Endothelial cell of umbilical vein (primary cell): ENCODE data around the gene DESI2. TPM values are rescaled to one million over a fixed set of nuclear protein-coding genes. Genes with fewer than 3 reads are reported as not detected.

Experiments
- BruUV-seq: library from RNA; stranded (reverse); fragments of 400-500 nt; replicated peaks from 2 replicates; lab custom pipeline; 2021; lab: Mats Ljungman, UMichigan
- CTCF ChIA-PET: fragments of 300-600, 350-600 bp; sonication (Branson Sonifier 250); formaldehyde crosslinking; loops from one replicate; lab custom pipeline; 2021; ENCODE audit warnings: antibody characterized with exemption, inconsistent platforms; lab: Charles Lee
- POLR2A ChIA-PET: fragments of 300-600, 350-600 bp; sonication (Branson Sonifier 250); formaldehyde crosslinking; loops from one replicate; lab custom pipeline; 2021; ENCODE audit warnings: antibody characterized with exemption, inconsistent platforms; lab: Charles Lee
- DNase-seq: peaks from one replicate; pipeline ENCODE4 v3.0.0-alpha.2; 2011; ENCODE audit warnings: low read depth, low spot score
- FAIRE-seq: peaks from 2 replicates; lab custom pipeline; 2011; peaks lifted over from hg19 to GRCh38; lab: Jason Lieb, UNC
- H2AFZ ChIP-seq: 2 replicates; pipeline ENCODE4 v1.6.0; 2012; ENCODE audit warnings: low read depth, low read length, control low read depth, inconsistent platforms
- H3K27ac ChIP-seq: 2 replicates; pipeline ENCODE4 v1.5.1; 2011; ENCODE audit warnings: low read depth, mild to moderate bottlenecking, control low read depth, low read length, moderate library complexity; ENCODE audit not compliant: insufficient read depth
- H3K27me3 ChIP-seq, 2 experiments: 2 replicates each; pipeline versions ENCODE4 v1.6.0 to v1.6.1; 2011; ENCODE audit warnings: low read length in 2 of 2, mixed read lengths in 1 of 2; ENCODE audit not compliant: control insufficient read depth in 2 of 2, insufficient read depth in 2 of 2
- H3K36me3 ChIP-seq, 2 experiments: 2 replicates in 1 of 2; 3 replicates in 1 of 2; pipeline ENCODE4 v1.5.1; 2011; ENCODE audit warnings: low read length in 2 of 2, mild to moderate bottlenecking in 1 of 2, moderate library complexity in 1 of 2; ENCODE audit not compliant: control insufficient read depth in 2 of 2, insufficient read depth in 2 of 2; ENCODE audit errors: extremely low read depth in 1 of 2
- H3K4me1 ChIP-seq: 3 replicates; pipeline ENCODE4 v1.5.1; 2011; ENCODE audit warnings: mild to moderate bottlenecking, low read length; ENCODE audit not compliant: control insufficient read depth, insufficient read depth; ENCODE audit errors: extremely low read depth
- H3K4me2 ChIP-seq: 2 replicates; pipeline ENCODE4 v1.6.1; 2011; ENCODE audit warnings: low read length, control low read depth, mixed read lengths; ENCODE audit not compliant: insufficient read depth
- H3K4me3 ChIP-seq, 3 experiments: fragments of 200-600 bp in 1 of 3; sonication (generic), shearing (Covaris generic) in 1 of 3; replicated peaks in 1 of 3; 2 replicates each; pipeline ENCODE4 v1.5.1; 2011 to 2016; ENCODE audit warnings: control low read depth in 3 of 3, low read length in 3 of 3, mild to moderate bottlenecking in 2 of 3, inconsistent platforms in 1 of 3, low read depth in 1 of 3, moderate library complexity in 1 of 3; ENCODE audit not compliant: insufficient read depth in 1 of 3
- H3K79me2 ChIP-seq: 2 replicates; pipeline ENCODE4 v1.6.0; 2012; ENCODE audit warnings: low read length, inconsistent platforms; ENCODE audit not compliant: control insufficient read depth, insufficient read depth
- H3K9ac ChIP-seq: replicated peaks from 2 replicates; pipeline ENCODE3; 2011; ENCODE audit warnings: low read length, control low read depth; ENCODE audit not compliant: insufficient read depth; ENCODE audit errors: extremely low read depth
- H3K9me1 ChIP-seq: replicated peaks from 3 replicates; pipeline ENCODE4 v1.6.0; 2011; ENCODE audit warnings: mild to moderate bottlenecking, low read length; ENCODE audit not compliant: control insufficient read depth, insufficient read depth; ENCODE audit errors: extremely low read depth
- H3K9me3 ChIP-seq: replicated peaks from 2 replicates; pipeline ENCODE4 v1.5.1; 2012; ENCODE audit warnings: low read length, inconsistent platforms; ENCODE audit not compliant: control insufficient read depth, insufficient read depth
- H4K20me1 ChIP-seq: replicated peaks from 2 replicates; pipeline ENCODE3; 2011; ENCODE audit warnings: mild to moderate bottlenecking, low read length; ENCODE audit not compliant: control insufficient read depth, insufficient read depth; ENCODE audit errors: extremely low read depth
- CTCF ChIP-seq, 2 donors: IDR thresholded peaks; 1 replicate in 1 of 2; 2 replicates in 1 of 2; pipeline ENCODE4 v1.5.1; 2011; ENCODE audit warnings: low read length in 2 of 2, mild to moderate bottlenecking in 2 of 2, moderate library complexity in 2 of 2, control low read depth in 1 of 2, inconsistent platforms in 1 of 2, low read depth in 1 of 2; ENCODE audit not compliant: insufficient read depth in 1 of 2; ENCODE audit errors: extremely low read depth in 1 of 2
- EZH2 ChIP-seq: IDR thresholded peaks from 2 replicates; pipeline ENCODE4 v1.6.1; 2012; ENCODE audit warnings: borderline replicate concordance, low read depth, mild to moderate bottlenecking, moderate library complexity, low read length, inconsistent platforms; ENCODE audit not compliant: severe bottlenecking
- FOS ChIP-seq: IDR thresholded peaks from 2 replicates; pipeline ENCODE4 v1.6.1; 2011; ENCODE audit warnings: mild to moderate bottlenecking, low read length, moderate library complexity, borderline replicate concordance; ENCODE audit not compliant: insufficient read depth
- GATA2 ChIP-seq: IDR thresholded peaks from 2 replicates; pipeline ENCODE4 v1.7.0; 2011; ENCODE audit warnings: low read depth, mild to moderate bottlenecking, moderate library complexity, mixed read lengths, low read length; ENCODE audit not compliant: insufficient read length, insufficient read depth
- JUN ChIP-seq: IDR thresholded peaks from 2 replicates; pipeline ENCODE4 v1.6.1; 2011; ENCODE audit warnings: borderline replicate concordance, low read depth; ENCODE audit not compliant: insufficient read length, insufficient read depth
- MAX ChIP-seq: IDR thresholded peaks from 2 replicates; pipeline ENCODE4 v1.6.1; 2011; ENCODE audit not compliant: insufficient read depth, insufficient read length
- MYC ChIP-seq: IDR thresholded peaks from one replicate; pipeline ENCODE4 v1.6.1; 2011; ENCODE audit warnings: mild to moderate bottlenecking, low read depth, low read length
- POLR2A ChIP-seq: IDR thresholded peaks from 2 replicates; pipeline ENCODE4 v1.6.1; 2012; ENCODE audit warnings: low read depth, mild to moderate bottlenecking, control low read depth, low read length
- POLR2AphosphoS5 ChIP-seq: IDR thresholded peaks from 2 replicates; pipeline ENCODE4 v1.6.1; 2012; ENCODE audit warnings: low read depth, mild to moderate bottlenecking, control low read depth, low read length, moderate library complexity; ENCODE audit not compliant: insufficient read depth
- dilution Hi-C: fragments of 300-500 bp; cut with MboI; formaldehyde crosslinking; loops from one replicate; pipeline ENCODE4 v1.15.0; 2019; ENCODE audit warnings: low sequenced_read_pairs; ENCODE audit not compliant: extremely low pct_ligation_motif_present
- intact Hi-C: fragments of 100-400 bp; cut with micrococcal nuclease; formaldehyde crosslinking; loops from one replicate; pipeline ENCODE4 v1.10.0; 2022
- polyA plus RNA-seq, 4 experiments: library from polyadenylated mRNA; depleted of rRNA in 3 of 4; stranded (reverse) in 3 of 4; unstranded in 1 of 4; fragments of >200 nt; gene quantifications; 2 replicates each; pipeline versions ENCODE4 v1.2.1 to v1.2.3, GENCODE V29; 2011 to 2012; ENCODE audit warnings: missing spikeins in 1 of 4
- total RNA-seq: library from RNA; stranded (reverse); gene quantifications from 2 replicates; pipeline ENCODE4 v1.2.3, GENCODE V29; 2021

Gene DESI2
- total and polyA plus RNA-seq, 2 donors (not counting 3 experiments of a cell fraction or from before 2014, with no cell fraction given) = 22.9 to 37.2 TPM

- intact Hi-C loops (no loop called here), dilution Hi-C loops (no loop called here)
- Histone ChIP-seq H3K79me2 (no peaks in the 10 kb centered on the region), H3K27ac (no peak overlapping the region), H3K9ac (no peak overlapping the region), H3K4me1 (no peaks in the 10 kb centered on the region), H3K36me3 (no peaks in the 10 kb centered on the region), H3K27me3 (no peaks in the 10 kb centered on the region), H3K9me3 (no peaks in the 10 kb centered on the region), H3K4me2 (no peak overlapping the region), H3K9me1 (no peaks in the 10 kb centered on the region), H2AFZ (peak overlapping the region; percentile 35), H4K20me1 (no peaks in the 10 kb centered on the region), H3K4me3 (no peak overlapping the region)
- POLR2A ChIA-PET = no interaction called here
- CTCF ChIA-PET = no interaction called here
- no TSS peak for BruUV-seq
- TF ChIP-seq CTCF (IDR thresholded peaks at IDR 0.05; ENCODE audit: extremely low read depth in 1 of 2, insufficient read depth in 1 of 2, low read depth in 1 of 2, low read length in 2 of 2) (no peak), GATA2 (no peak), EZH2 (no peak)
- FAIRE-seq = no peak
- no peak for DNase-seq
These were observed 82.5 kb downstream of the DESI2 start for GRCh38 chr1:244735404-244735803.

GRCh38 chr1:244735876-244736561 is 83.1 kb downstream of the DESI2 start:
- Histone ChIP-seq H3K4me2 (no peak overlapping the region), H2AFZ (peak overlapping the region; percentile 49), H3K9me1 (no peaks in the 10 kb centered on the region), H3K27ac (no peak overlapping the region), H3K36me3 (no peaks in the 10 kb centered on the region), H3K9ac (no peak overlapping the region), H3K79me2 (no peaks in the 10 kb centered on the region), H4K20me1 (no peaks in the 10 kb centered on the region), H3K27me3 (no peaks in the 10 kb centered on the region), H3K4me3 (no peak overlapping the region), H3K9me3 (no peaks in the 10 kb centered on the region), H3K4me1 (no peaks in the 10 kb centered on the region)
- CTCF ChIA-PET = no interaction called here
- DNase-seq (no peak), FAIRE-seq (peak; percentile 38)
- no peak for TF ChIP-seq POLR2A
- TF ChIP-seq MAX = no peak
- no peak for TF ChIP-seq POLR2AphosphoS5
- TF ChIP-seq GATA2 = no peak
- TF ChIP-seq FOS = no peak
- no peak for TF ChIP-seq CTCF (IDR thresholded peaks at IDR 0.05; ENCODE audit: extremely low read depth in 1 of 2, insufficient read depth in 1 of 2, low read depth in 1 of 2, low read length in 2 of 2)
- no peak for TF ChIP-seq EZH2
- no peak for TF ChIP-seq JUN
- TF ChIP-seq MYC = no peak
- intact Hi-C loops = no loop called here
- POLR2A ChIA-PET = no interaction called here
- BruUV-seq = no TSS peak
- dilution Hi-C loops = no loop called here
